Measurements from ENCODE around the gene C5orf15.
"Not testable (repeated sequence)": the region's sequence is repeated elsewhere in the genome, so short reads cannot be mapped to it uniquely, and the experiment has no call there.

C5orf15 gene

DNA sequence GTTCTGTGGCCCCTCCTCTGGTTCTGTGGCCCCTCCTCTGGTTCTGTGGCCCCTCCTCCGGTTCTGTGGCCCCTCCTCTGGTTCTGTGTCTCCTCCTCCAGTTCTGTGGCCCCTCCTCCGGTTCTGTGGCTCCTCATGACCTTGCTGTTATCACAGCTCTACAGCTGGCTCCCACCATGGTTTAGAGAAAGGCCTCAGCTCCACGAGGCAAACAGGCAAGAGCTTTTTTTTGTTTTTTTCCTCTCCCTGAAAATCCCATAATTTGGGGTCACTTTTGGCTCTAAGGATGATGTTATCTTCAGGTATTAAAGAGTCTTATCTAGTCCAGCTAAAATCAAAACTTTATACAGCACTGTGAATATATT lies 31.8 kb downstream of the C5orf15 start:
- no peak overlapping the region for H3K4me3 ChIP-seq (ENCODE audit: low read length)
- TF ChIP-seq CTCF (conservative IDR thresholded peaks at IDR 0.05; ENCODE audit: low read length): no peak
- DNase-seq (ENCODE audit: low read depth): no peak

- H3K4me3 ChIP-seq (ENCODE audit: low read length): not testable (repeated sequence)
These were observed 32.3 kb downstream of the C5orf15 start for GRCh38 chr5:133935991-133936650.

GRCh38 chr5:133935667-133935940 lies 32.8 kb downstream of the C5orf15 start:
- TF ChIP-seq CTCF (conservative IDR thresholded peaks at IDR 0.05; ENCODE audit: low read length): no peak
- no peak for DNase-seq (ENCODE audit: low read depth)
- no peak overlapping the region for H3K4me3 ChIP-seq (ENCODE audit: low read length)

More at GRCh38 chr5:133935991-133936650, 32.3 kb downstream of the C5orf15 start:
- not testable (repeated sequence) for DNase-seq (ENCODE audit: low read depth)

- no peak for TF ChIP-seq CTCF (conservative IDR thresholded peaks at IDR 0.05; ENCODE audit: low read length)
- DNase-seq (ENCODE audit: low read depth): no peak
- no peak overlapping the region for H3K4me3 ChIP-seq (ENCODE audit: low read length)
These were observed 33.4 kb downstream of the C5orf15 start for GRCh38 chr5:133934822-133935666.

DNA sequence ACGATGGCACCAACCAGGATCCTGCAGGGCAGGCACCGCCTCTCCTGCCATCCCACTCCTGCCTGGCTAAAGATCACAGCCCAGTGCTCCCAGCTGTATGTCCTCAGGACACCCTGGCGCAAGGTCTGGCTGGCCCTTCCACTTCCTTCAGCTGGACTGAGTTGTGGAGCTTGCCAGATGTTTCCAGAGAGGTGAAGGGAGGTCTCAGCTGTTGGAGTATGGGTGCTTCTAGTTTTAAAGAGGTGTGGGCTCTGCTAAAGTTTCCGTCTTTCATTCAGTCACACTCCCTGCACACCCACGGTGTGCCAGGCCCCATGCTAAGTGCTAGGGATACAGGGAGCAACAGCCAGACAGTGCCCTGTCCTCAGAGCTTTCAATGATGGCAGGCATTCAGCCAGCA lies 34.1 kb downstream of the C5orf15 start:
- DNase-seq (ENCODE audit: low read depth): no peak
- H3K4me3 ChIP-seq (ENCODE audit: low read length): no peak overlapping the region
- TF ChIP-seq CTCF (conservative IDR thresholded peaks at IDR 0.05; ENCODE audit: low read length): no peak

DNA sequence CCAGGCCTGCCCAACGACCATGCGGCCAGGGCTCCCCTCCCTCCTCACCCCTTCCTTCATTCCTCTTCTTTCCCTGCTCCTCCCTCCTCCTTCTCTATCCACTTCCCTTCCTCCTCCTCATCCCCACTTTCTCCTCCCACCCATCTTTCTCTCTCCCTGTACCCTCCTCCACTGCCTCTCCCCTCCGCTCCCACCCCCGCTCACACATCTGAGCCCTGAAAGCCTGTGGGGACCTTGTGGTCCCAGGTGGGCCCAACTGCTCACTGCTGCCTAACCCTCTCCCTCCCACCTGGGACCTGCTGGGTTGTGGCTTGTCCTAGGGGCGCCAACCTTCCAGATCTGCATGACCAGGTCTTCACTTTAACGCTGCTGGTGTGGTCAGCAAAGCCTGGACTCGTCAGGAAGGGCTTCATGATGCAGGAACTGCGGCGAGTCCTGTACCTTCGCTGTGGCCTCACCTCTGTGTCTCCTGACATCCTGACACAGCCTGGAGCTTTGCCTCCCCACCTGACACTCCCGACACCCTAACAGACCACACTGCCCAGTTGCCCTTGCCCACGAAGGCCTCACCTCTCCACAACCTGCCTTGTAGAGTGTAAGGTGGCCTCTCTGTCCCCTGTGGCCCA lies 34.6 kb downstream of the C5orf15 start:
- no peak for DNase-seq (ENCODE audit: low read depth)
- H3K4me3 ChIP-seq (ENCODE audit: low read length): no peak overlapping the region
- TF ChIP-seq CTCF (conservative IDR thresholded peaks at IDR 0.05; ENCODE audit: low read length): no peak

GRCh38 chr5:133933169-133933509 lies 35.3 kb downstream of the C5orf15 start:
- H3K4me3 ChIP-seq (ENCODE audit: low read length): no peak overlapping the region
- DNase-seq (ENCODE audit: low read depth): no peak
- no peak for TF ChIP-seq CTCF (conservative IDR thresholded peaks at IDR 0.05; ENCODE audit: low read length)

Measured in AG10803 (cell line).